ENCODE measurements around the gene C12orf42. TPM values are rescaled to one million over a fixed set of nuclear protein-coding genes. Genes with fewer than 3 reads are reported as not detected.

Gene C12orf42
- total RNA-seq (2021) (0.25 to 0.37 TPM (median 0.32 TPM) in 3 replicates), Bru-seq, nascent RNA (percentile 22 among the genes with signal in this experiment)
- long read RNA-seq, experiment 1, result 0 reads
- long read RNA-seq, experiment 2, result 0 reads
- long read RNA-seq, experiment 3, result 0 reads

DNA sequence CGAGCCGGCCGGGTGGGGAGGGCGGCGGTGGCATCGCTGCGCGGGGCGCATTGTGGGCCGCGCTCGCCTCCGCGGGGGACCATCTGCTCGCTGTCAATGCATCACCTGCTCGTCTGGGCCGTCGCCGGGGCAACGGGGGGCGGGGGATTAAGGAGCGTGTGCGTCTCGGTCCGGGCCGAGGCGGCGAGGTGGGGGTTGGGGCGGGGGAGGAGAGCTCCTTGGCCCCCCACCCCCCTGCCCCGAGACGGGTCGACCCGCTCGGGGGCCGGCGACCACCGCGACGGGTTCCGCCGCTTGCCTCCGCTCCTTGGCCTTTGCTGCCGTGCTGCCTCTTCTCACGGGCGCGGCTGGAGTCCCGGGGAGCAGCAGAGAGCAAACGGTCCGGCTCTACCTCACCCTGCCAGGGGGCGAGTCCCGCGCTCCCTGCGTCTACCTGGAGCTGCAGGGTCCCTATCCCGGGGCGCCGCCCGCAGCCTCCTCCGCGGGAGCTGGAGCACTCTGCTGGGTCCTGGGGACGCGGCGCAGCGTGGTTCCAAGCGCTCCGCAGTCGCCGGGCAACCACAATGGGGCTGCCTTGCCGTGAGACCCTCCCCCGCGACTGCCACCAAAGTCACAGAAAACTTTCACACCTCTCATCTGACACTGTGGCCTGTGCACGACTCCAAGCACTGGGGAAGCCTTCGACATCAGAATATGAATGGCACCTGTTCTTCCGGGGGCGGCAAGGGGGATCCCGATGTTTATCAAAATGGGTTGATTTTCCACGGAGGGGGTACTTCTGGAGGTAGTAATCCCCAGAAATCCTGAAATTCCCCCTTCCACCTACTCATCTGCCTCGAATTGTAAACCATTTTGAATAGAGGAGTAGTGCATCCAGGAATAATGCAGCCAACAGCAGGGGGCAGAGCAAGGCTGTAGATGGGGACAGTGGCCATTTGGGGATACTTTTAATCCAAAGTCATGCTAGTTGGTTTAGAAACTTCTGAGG is at the start of gene C12orf42:
Gene C12orf42 (minus strand): TSS at position 500 of the 988 bp plus-strand sequence. CDS start 17,542 bp downstream, outside the sequence.
- no peaks in the 10 kb centered on the region for H3K36me3 Mint-ChIP-seq
- peaks cover 24% of the 10 kb centered on the region for H3K27me3 Mint-ChIP-seq (ENCODE audit: low read depth)
- ChIA-PET CTCF (interaction anchor here (0.6 to 1.7 kb wide), 4 partner anchors 61 to 685 kb away, joined by 3 to 4 read pairs (median 4); no protein-coding TSS in a partner anchor), POLR2A (interaction anchor here (0.6 kb wide), 1 partner anchor 69 kb away, joined by 5 read pairs; no protein-coding TSS in a partner anchor)
- peak; percentile 81 for DNase-seq (ENCODE audit: low spot score)
- peak within 1 kb of the TSS; percentile 84 for H3K4me3 Mint-ChIP-seq
- peaks cover 20% of the 10 kb centered on the region for H3K4me1 Mint-ChIP-seq
- H3K9me3 Mint-ChIP-seq, result peaks cover 11% of the 10 kb centered on the region
- no peak within 1 kb of the TSS for H3K27ac Mint-ChIP-seq
- ATAC-seq, result peak; percentile 74
- TF ChIP-seq, protein P1, sequence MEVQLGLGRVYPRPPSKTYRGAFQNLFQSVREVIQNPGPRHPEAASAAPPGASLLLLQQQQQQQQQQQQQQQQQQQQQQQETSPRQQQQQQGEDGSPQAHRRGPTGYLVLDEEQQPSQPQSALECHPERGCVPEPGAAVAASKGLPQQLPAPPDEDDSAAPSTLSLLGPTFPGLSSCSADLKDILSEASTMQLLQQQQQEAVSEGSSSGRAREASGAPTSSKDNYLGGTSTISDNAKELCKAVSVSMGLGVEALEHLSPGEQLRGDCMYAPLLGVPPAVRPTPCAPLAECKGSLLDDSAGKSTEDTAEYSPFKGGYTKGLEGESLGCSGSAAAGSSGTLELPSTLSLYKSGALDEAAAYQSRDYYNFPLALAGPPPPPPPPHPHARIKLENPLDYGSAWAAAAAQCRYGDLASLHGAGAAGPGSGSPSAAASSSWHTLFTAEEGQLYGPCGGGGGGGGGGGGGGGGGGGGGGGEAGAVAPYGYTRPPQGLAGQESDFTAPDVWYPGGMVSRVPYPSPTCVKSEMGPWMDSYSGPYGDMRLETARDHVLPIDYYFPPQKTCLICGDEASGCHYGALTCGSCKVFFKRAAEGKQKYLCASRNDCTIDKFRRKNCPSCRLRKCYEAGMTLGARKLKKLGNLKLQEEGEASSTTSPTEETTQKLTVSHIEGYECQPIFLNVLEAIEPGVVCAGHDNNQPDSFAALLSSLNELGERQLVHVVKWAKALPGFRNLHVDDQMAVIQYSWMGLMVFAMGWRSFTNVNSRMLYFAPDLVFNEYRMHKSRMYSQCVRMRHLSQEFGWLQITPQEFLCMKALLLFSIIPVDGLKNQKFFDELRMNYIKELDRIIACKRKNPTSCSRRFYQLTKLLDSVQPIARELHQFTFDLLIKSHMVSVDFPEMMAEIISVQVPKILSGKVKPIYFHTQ (CRISPR knock-in tag; IDR thresholded peaks at IDR 0.05), result no peak
- TF ChIP-seq CDX4 (CRISPR knock-in tag; IDR thresholded peaks at IDR 0.05; ENCODE audit: borderline replicate concordance) (no peak), ZBTB21 (CRISPR knock-in tag; IDR thresholded peaks at IDR 0.05; ENCODE audit: borderline replicate concordance) (no peak), ELF4 (CRISPR knock-in tag; IDR thresholded peaks at IDR 0.05; ENCODE audit: low read depth) (no peak), SMAD3 (CRISPR knock-in tag; IDR thresholded peaks at IDR 0.05; ENCODE audit: borderline replicate concordance) (no peak), SP1 (CRISPR knock-in tag; conservative IDR thresholded peaks at IDR 0.05) (no peak; the same call in 1 of the 2 replicates), ZNF425 (CRISPR knock-in tag; conservative IDR thresholded peaks at IDR 0.05) (no peak), ZSCAN18 (CRISPR knock-in tag; IDR thresholded peaks at IDR 0.05) (no peak), ETV6 (CRISPR knock-in tag; IDR thresholded peaks at IDR 0.05) (peak; percentile 55; the same call in 1 of the 2 replicates), ZNF416 (CRISPR knock-in tag; IDR thresholded peaks at IDR 0.05) (no peak), ZNF423 (CRISPR knock-in tag; IDR thresholded peaks at IDR 0.05) (peak; percentile 94), ESRRA (CRISPR knock-in tag; IDR thresholded peaks at IDR 0.05; ENCODE audit: borderline replicate concordance) (no peak), FOXP4 (CRISPR knock-in tag; IDR thresholded peaks at IDR 0.05) (peak; percentile 61; the same call in 1 of the 2 replicates), TP53 (CRISPR knock-in tag; IDR thresholded peaks at IDR 0.05) (no peak), ZNF138 (CRISPR knock-in tag; conservative IDR thresholded peaks at IDR 0.05) (no peak)
- TF ChIP-seq, protein P2, sequence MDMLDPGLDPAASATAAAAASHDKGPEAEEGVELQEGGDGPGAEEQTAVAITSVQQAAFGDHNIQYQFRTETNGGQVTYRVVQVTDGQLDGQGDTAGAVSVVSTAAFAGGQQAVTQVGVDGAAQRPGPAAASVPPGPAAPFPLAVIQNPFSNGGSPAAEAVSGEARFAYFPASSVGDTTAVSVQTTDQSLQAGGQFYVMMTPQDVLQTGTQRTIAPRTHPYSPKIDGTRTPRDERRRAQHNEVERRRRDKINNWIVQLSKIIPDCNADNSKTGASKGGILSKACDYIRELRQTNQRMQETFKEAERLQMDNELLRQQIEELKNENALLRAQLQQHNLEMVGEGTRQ (CRISPR knock-in tag; IDR thresholded peaks at IDR 0.05), result no peak
- TF ChIP-seq, protein P3, sequence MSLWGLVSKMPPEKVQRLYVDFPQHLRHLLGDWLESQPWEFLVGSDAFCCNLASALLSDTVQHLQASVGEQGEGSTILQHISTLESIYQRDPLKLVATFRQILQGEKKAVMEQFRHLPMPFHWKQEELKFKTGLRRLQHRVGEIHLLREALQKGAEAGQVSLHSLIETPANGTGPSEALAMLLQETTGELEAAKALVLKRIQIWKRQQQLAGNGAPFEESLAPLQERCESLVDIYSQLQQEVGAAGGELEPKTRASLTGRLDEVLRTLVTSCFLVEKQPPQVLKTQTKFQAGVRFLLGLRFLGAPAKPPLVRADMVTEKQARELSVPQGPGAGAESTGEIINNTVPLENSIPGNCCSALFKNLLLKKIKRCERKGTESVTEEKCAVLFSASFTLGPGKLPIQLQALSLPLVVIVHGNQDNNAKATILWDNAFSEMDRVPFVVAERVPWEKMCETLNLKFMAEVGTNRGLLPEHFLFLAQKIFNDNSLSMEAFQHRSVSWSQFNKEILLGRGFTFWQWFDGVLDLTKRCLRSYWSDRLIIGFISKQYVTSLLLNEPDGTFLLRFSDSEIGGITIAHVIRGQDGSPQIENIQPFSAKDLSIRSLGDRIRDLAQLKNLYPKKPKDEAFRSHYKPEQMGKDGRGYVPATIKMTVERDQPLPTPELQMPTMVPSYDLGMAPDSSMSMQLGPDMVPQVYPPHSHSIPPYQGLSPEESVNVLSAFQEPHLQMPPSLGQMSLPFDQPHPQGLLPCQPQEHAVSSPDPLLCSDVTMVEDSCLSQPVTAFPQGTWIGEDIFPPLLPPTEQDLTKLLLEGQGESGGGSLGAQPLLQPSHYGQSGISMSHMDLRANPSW (CRISPR knock-in tag; conservative IDR thresholded peaks at IDR 0.05; ENCODE audit: low read depth), result no peak
- TF ChIP-seq, protein P4, sequence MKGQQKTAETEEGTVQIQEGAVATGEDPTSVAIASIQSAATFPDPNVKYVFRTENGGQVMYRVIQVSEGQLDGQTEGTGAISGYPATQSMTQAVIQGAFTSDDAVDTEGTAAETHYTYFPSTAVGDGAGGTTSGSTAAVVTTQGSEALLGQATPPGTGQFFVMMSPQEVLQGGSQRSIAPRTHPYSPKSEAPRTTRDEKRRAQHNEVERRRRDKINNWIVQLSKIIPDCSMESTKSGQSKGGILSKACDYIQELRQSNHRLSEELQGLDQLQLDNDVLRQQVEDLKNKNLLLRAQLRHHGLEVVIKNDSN (CRISPR knock-in tag; IDR thresholded peaks at IDR 0.05), result no peak
- TF ChIP-seq, protein P5, sequence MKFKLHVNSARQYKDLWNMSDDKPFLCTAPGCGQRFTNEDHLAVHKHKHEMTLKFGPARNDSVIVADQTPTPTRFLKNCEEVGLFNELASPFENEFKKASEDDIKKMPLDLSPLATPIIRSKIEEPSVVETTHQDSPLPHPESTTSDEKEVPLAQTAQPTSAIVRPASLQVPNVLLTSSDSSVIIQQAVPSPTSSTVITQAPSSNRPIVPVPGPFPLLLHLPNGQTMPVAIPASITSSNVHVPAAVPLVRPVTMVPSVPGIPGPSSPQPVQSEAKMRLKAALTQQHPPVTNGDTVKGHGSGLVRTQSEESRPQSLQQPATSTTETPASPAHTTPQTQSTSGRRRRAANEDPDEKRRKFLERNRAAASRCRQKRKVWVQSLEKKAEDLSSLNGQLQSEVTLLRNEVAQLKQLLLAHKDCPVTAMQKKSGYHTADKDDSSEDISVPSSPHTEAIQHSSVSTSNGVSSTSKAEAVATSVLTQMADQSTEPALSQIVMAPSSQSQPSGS (CRISPR knock-in tag; IDR thresholded peaks at IDR 0.05; ENCODE audit: borderline replicate concordance, low read depth), result no peak
